Smooth muscle cell (in vitro differentiated cells): ENCODE measurements around the gene SGCD. TPM values are rescaled to one million over a fixed set of nuclear protein-coding genes. Genes with fewer than 3 reads are reported as not detected.

Experiments
- DNase-seq: peaks from one replicate; lab custom pipeline; 2025; ENCODE audit not compliant: unreplicated experiment; lab: John Stamatoyannopoulos, UW
- H2AFZ ChIP-seq: fragments of 200-600 bp; sonication (generic); 2 replicates; pipeline ENCODE4 v1.6.0; 2016; ENCODE audit warnings: antibody characterized with exemption, low read depth, mild to moderate bottlenecking
- H3F3A ChIP-seq: fragments of 200-600 bp; sonication (generic); 2 replicates; pipeline ENCODE4 v1.6.0; 2017; ENCODE audit warnings: antibody characterized with exemption, low read depth
- H3K27ac ChIP-seq: fragments of 200-600 bp; sonication (generic); 2 replicates; pipeline ENCODE4 v1.5.1; 2016; ENCODE audit warnings: low read depth, mild to moderate bottlenecking
- H3K27me3 ChIP-seq: fragments of 200-600 bp; sonication (generic); 2 replicates; pipeline ENCODE4 v1.6.1; 2016; ENCODE audit warnings: low read depth, mild to moderate bottlenecking
- H3K36me3 ChIP-seq: fragments of 200-600 bp; sonication (generic); 2 replicates; pipeline ENCODE4 v1.5.1; 2016; ENCODE audit warnings: low read depth
- H3K4me1 ChIP-seq: fragments of 200-600 bp; sonication (generic); 2 replicates; pipeline ENCODE4 v1.5.1; 2016; ENCODE audit warnings: low read depth
- H3K4me2 ChIP-seq: fragments of 200-600 bp; sonication (generic); 2 replicates; pipeline ENCODE4 v1.6.0; 2016; ENCODE audit warnings: mild to moderate bottlenecking
- H3K4me3 ChIP-seq: fragments of 200-600 bp; sonication (generic); 2 replicates; pipeline ENCODE4 v1.5.1; 2016; ENCODE audit warnings: mild to moderate bottlenecking
- H3K79me2 ChIP-seq: fragments of 200-600 bp; sonication (generic); 2 replicates; pipeline ENCODE4 v1.6.0; 2016; ENCODE audit warnings: low read depth, mild to moderate bottlenecking
- H3K9ac ChIP-seq: fragments of 200-600 bp; sonication (generic); 2 replicates; pipeline ENCODE4 v1.6.0; 2016; ENCODE audit warnings: low read depth
- H3K9me3 ChIP-seq: fragments of 200-600 bp; sonication (generic); replicated peaks from 2 replicates; pipeline ENCODE4 v1.5.1; 2016; ENCODE audit warnings: low read depth
- H4K20me1 ChIP-seq: fragments of 200-600 bp; sonication (generic); 2 replicates; pipeline ENCODE4 v1.6.0; 2016; ENCODE audit warnings: low read depth
- WGBS: methylation state at CpG from one replicate; pipeline ENCODE4 v1.1.7; 2016; ENCODE audit warnings: low lambda C conversion rate; 5-methylcytosine and 5-hydroxymethylcytosine counted together
- polyA plus RNA-seq: library from polyadenylated mRNA; unstranded; fragments of >200 nt; fragmentation: Nextera tagmentation; extraction: Ambion mirVana; gene quantifications from 2 replicates; pipeline ENCODE4 v1.2.1, GENCODE V29; 2016
- total RNA-seq: library from RNA; depleted of rRNA; stranded (reverse); fragments of >200 nt; gene quantifications from 2 replicates; pipeline ENCODE4 v1.2.3, GENCODE V29; 2014
- TF ChIP-seq, protein P1 (sequence below): fragments of 200-600 bp; sonication (generic); IDR thresholded peaks from 2 replicates; pipeline ENCODE4 v1.5.1; 2017; ENCODE audit warnings: borderline replicate concordance, mild to moderate bottlenecking, antibody characterized with exemption; ENCODE audit not compliant: insufficient read depth, poor library complexity, severe bottlenecking

SGCD gene
- total and polyA plus RNA-seq, 2 experiments from 2014 or later, result 1.6 to 3.5 TPM

DNA sequence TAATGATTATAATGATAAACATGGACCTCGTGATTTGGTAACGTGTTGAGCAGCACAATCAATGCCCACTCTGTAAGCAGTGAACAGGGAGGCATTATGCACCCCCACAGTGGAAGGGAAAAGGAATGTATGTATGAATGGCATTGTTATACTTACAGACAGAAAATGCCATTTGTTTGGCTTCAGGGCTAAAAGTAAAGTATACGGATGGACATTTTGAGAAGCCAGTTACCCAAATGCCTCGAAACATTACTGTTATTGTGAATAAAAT is 262.9 kb downstream of the SGCD start:
- Histone ChIP-seq H3K79me2 (no peaks in the 10 kb centered on the region), H3K27ac (no peak overlapping the region), H3K4me2 (no peak overlapping the region), H3K9ac (no peak overlapping the region), H3F3A (no peaks in the 10 kb centered on the region), H3K4me3 (no peak overlapping the region), H3K27me3 (peaks cover 8% of the 10 kb centered on the region), H3K9me3 (no peaks in the 10 kb centered on the region), H3K36me3 (no peaks in the 10 kb centered on the region), H3K4me1 (no peaks in the 10 kb centered on the region), H2AFZ (no peak overlapping the region), H4K20me1 (no peaks in the 10 kb centered on the region)
- WGBS, result 76% methylated on average over 4 of the region's 4 CpGs
- TF ChIP-seq, protein P1, sequence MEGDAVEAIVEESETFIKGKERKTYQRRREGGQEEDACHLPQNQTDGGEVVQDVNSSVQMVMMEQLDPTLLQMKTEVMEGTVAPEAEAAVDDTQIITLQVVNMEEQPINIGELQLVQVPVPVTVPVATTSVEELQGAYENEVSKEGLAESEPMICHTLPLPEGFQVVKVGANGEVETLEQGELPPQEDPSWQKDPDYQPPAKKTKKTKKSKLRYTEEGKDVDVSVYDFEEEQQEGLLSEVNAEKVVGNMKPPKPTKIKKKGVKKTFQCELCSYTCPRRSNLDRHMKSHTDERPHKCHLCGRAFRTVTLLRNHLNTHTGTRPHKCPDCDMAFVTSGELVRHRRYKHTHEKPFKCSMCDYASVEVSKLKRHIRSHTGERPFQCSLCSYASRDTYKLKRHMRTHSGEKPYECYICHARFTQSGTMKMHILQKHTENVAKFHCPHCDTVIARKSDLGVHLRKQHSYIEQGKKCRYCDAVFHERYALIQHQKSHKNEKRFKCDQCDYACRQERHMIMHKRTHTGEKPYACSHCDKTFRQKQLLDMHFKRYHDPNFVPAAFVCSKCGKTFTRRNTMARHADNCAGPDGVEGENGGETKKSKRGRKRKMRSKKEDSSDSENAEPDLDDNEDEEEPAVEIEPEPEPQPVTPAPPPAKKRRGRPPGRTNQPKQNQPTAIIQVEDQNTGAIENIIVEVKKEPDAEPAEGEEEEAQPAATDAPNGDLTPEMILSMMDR, result no peak
- no peak for DNase-seq

DNA sequence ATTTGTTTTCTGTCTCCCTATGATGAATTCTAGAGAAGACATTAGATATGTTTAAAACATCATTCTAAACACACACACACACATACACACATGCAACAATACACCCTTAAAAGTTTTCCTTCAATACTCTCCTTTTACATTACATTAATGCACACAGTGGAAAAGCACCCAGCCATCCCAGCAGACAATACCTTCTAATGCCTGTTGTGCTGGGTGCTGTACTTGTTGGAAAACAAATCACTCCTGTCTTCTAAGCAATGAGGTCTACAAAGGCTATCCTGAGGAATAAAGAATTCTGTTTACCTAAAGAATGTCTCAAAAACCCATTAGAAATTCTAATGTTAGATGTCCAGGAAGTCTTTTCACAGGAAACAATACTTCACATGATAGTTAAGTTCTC is 264.0 kb downstream of the SGCD start:
- Histone ChIP-seq H3K4me1 (no peaks in the 10 kb centered on the region), H2AFZ (no peak overlapping the region), H3K79me2 (no peaks in the 10 kb centered on the region), H3K36me3 (no peaks in the 10 kb centered on the region), H3K9ac (no peak overlapping the region), H3F3A (no peaks in the 10 kb centered on the region), H3K27me3 (peaks cover 8% of the 10 kb centered on the region), H3K4me3 (no peak overlapping the region), H3K4me2 (no peak overlapping the region), H4K20me1 (no peaks in the 10 kb centered on the region), H3K27ac (no peak overlapping the region), H3K9me3 (no peaks in the 10 kb centered on the region)
- TF ChIP-seq, protein P1, result no peak
- no peak for DNase-seq

DNA sequence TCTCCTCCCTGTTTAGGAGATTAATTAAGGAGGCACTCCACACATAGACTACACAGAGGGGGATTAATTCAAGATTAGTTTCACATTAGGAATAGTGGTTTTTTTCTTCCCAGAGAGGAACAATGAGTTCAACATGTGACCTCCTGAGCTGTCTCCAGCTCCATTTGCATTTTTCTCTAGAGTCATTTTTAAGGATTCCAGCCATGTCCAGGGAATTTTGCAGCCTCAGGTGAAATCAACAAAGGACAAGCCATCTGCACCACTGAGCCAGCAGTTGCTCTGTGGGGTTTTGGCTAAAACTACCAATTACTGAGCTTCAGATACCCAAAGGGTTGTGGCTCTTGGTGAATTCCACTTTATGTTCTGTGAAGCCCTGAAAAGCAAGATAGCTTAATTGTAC is 264.7 kb downstream of the SGCD start:
- DNase-seq, result no peak
- Histone ChIP-seq H3K4me1 (no peaks in the 10 kb centered on the region), H3K27ac (no peak overlapping the region), H4K20me1 (no peaks in the 10 kb centered on the region), H2AFZ (no peak overlapping the region), H3K9ac (no peak overlapping the region), H3K9me3 (no peaks in the 10 kb centered on the region), H3F3A (no peaks in the 10 kb centered on the region), H3K4me2 (no peak overlapping the region), H3K36me3 (no peaks in the 10 kb centered on the region), H3K27me3 (peaks cover 8% of the 10 kb centered on the region), H3K79me2 (no peaks in the 10 kb centered on the region), H3K4me3 (no peak overlapping the region)
- TF ChIP-seq, protein P1, result no peak

DNA sequence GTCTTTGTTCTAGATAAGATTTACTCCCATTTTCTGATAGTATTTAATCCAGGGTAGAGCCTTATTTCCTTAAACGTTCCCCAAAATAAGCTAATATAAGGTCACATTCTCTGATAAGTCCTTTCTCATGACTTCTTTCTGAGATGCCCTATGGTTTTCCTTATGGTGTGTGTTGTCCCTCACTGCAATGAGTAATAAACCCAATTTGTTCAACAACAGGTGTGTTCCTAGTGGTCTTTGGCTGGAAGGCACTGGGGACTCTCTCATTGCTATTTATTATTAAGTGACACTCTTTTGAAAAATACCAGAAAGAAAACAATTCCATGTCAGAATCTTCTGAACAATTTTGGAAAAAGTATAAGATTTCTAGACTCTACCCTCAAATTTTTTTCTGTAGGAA is 266.6 kb downstream of the SGCD start:
- H3K4me3 ChIP-seq, result no peak overlapping the region
- H3K27ac ChIP-seq, result no peak overlapping the region
- no peaks in the 10 kb centered on the region for H4K20me1 ChIP-seq
- peaks cover under 1% of the 10 kb centered on the region for H3F3A ChIP-seq
- TF ChIP-seq, protein P1, result no peak
- WGBS, result 40% methylated on average over 1 of the region's 1 CpG
- H3K36me3 ChIP-seq, result no peaks in the 10 kb centered on the region
- no peak overlapping the region for H2AFZ ChIP-seq
- no peaks in the 10 kb centered on the region for H3K79me2 ChIP-seq
- H3K27me3 ChIP-seq, result peaks cover 8% of the 10 kb centered on the region
- DNase-seq, result no peak
- H3K4me1 ChIP-seq, result no peaks in the 10 kb centered on the region
- no peak overlapping the region for H3K9ac ChIP-seq
- no peak overlapping the region for H3K4me2 ChIP-seq
- no peaks in the 10 kb centered on the region for H3K9me3 ChIP-seq
